Transverse colon (tissue), 3 donors: ENCODE results near the gene MYCL.

Source experiments
- EP300 ChIP-seq: sonication (generic); formaldehyde crosslinking; IDR thresholded peaks from one replicate; pipeline ENCODE4 v1.6.1; 2017; ENCODE audit warnings: antibody characterized with exemption, low read depth
- POLR2A ChIP-seq: fragments of 450-650 bp; IDR thresholded peaks from one replicate; pipeline ENCODE4 v1.6.1; 2016; ENCODE audit warnings: antibody characterized with exemption, mild to moderate bottlenecking, moderate library complexity
- TF ChIP-seq, protein P1 (sequence below), 5 experiments: fragments of 200-600 bp in 3 of 5; fragments of 450-650 bp in 2 of 5; sonication (generic) in 3 of 5; IDR thresholded peaks; 1 replicate in 2 of 5; 2 replicates in 3 of 5; pipeline ENCODE4 v1.5.1; 2016 to 2017; ENCODE audit warnings: antibody characterized with exemption in 5 of 5, inconsistent platforms in 3 of 5, mild to moderate bottlenecking in 2 of 5, moderate library complexity in 1 of 5

DNA sequence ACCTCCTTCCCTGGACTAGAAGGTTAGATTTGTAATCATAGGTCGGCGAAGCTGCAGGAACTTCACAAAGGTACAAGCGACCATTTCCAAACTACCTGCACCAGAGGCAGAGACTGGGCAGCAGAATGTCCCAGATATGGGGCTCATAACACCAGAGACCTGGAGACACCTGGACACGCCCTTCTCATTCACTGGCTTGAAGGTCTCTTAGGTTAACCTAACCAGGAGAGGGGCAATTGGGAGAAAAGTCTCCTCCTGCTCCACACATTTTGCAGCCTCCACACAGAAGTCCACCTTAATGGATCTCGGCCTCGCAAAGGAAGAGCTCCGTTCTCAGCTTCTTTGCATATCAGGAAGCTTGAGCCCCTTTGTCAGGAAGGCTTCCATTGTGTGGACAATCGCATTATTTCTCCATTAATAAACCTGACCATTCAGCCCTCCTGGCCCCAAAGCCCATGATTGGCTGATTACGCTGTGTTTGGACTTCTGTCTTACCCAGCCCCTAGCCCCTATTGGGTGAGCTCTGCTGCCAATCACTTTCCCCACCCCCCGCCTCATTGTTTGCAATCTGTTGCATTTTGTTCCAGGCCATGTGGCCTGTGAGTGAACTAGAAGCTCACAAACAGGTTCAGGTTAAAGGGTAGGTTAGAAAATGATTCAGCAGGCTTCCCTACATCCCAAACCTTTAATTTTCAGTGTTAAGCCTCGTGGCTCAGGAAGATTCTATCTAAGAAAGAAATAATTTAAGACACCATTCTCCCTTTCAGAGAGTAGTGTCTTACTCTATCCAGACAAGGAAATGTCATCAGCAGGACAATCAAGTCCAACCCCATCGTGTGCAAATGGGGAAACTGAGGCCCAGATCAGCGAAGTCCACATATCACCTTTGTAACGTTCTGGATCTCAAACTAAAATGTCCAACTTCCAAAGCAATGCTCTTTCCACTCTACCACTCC, 2.8 kb downstream of the MYCL start:
- TF ChIP-seq, protein P1, sequence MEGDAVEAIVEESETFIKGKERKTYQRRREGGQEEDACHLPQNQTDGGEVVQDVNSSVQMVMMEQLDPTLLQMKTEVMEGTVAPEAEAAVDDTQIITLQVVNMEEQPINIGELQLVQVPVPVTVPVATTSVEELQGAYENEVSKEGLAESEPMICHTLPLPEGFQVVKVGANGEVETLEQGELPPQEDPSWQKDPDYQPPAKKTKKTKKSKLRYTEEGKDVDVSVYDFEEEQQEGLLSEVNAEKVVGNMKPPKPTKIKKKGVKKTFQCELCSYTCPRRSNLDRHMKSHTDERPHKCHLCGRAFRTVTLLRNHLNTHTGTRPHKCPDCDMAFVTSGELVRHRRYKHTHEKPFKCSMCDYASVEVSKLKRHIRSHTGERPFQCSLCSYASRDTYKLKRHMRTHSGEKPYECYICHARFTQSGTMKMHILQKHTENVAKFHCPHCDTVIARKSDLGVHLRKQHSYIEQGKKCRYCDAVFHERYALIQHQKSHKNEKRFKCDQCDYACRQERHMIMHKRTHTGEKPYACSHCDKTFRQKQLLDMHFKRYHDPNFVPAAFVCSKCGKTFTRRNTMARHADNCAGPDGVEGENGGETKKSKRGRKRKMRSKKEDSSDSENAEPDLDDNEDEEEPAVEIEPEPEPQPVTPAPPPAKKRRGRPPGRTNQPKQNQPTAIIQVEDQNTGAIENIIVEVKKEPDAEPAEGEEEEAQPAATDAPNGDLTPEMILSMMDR (IDR thresholded peaks at IDR 0.05), result no peak
- no peak for TF ChIP-seq POLR2A
- no peak for TF ChIP-seq EP300
